ENCODE data around the gene ACTL7A. TPM values are rescaled to one million over a fixed set of nuclear protein-coding genes. Genes with fewer than 3 reads are reported as not detected.

ACTL7A gene
- total RNA-seq, 1 experiment from 2014 or later, result not detected

DNA sequence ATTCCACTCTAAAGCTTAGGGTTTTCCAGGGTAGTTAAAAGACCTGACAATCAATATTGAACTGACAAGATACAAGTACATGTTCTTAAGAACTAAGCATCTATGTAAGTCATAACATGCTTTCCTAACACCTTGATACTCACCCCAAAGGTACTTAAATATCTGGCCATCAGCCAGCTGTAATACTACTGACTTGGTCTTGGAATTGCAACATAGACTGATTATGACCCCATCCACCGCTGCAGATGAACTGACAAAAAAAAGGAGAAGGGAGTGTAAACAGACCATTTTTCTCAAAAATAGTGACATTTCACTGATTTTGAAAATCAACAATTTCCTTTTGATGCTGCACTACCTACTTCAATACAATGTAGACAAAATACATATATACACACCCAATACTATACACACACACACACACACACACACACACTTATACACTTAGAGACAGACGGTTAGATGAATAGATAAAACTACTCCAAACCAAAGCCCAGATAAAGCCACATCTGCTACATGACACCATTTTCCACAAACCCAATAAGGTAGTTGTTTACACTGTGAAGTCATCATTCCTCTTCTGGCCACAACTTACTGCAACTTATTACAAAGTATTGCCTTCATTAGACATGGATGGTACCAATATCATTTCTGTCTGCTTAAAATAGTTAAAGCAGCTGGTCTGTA, 41.5 kb downstream of the ACTL7A start:
- Histone ChIP-seq H4K20me1 (ENCODE audit: insufficient read depth, low read depth, low read length) (no peaks in the 10 kb centered on the region), H3K4me1 (ENCODE audit: low read length) (no peaks in the 10 kb centered on the region), H3K27me3 (ENCODE audit: low read length) (no peaks in the 10 kb centered on the region), H3K27ac (ENCODE audit: low read length) (no peak overlapping the region), H3K4me2 (ENCODE audit: low read depth, low read length, poor library complexity, severe bottlenecking) (no peak overlapping the region), H3K9me3 (ENCODE audit: low read length) (no peaks in the 10 kb centered on the region), H3K9me2 (replicated peaks; ENCODE audit: insufficient read depth, low read length) (no peaks in the 10 kb centered on the region), H2AFZ (ENCODE audit: low read length) (no peak overlapping the region), H3K79me2 (ENCODE audit: low read length) (no peaks in the 10 kb centered on the region), H3K4me3 (ENCODE audit: low read length) (no peak overlapping the region), H3K9ac (ENCODE audit: low read length) (no peak overlapping the region), H3K36me3 (ENCODE audit: insufficient read depth, low read length) (peaks cover 48% of the 10 kb centered on the region; the same call in 1 of the 2 replicates)
- no peak for DNase-seq

DNA sequence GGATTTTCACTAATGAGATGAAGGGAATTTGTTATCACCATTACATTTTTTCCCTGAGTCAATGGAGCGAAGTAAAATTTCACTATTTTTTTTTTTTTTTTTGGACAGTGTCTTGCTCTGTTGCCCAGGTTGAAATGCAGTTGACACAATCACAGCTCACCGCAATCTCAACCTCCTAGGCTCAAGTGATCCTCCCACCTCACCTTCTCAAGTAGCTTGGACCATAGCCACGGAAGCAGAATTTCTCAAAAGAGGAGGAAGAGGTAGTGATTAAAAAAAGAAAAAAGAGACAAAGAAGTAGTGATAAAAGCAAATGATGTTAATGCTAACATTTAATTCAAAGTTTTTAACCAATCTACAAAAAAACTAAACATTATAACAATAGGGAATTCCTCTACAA, 42.1 kb downstream of the ACTL7A start:
- no peaks in the 10 kb centered on the region for H3K27me3 ChIP-seq (ENCODE audit: low read length)
- no peaks in the 10 kb centered on the region for H3K79me2 ChIP-seq (ENCODE audit: low read length)
- no peaks in the 10 kb centered on the region for H3K4me1 ChIP-seq (ENCODE audit: low read length)
- peaks cover 47% of the 10 kb centered on the region; the same call in 1 of the 2 replicates for H3K36me3 ChIP-seq (ENCODE audit: insufficient read depth, low read length)
- no peaks in the 10 kb centered on the region for H3K9me2 ChIP-seq (replicated peaks; ENCODE audit: insufficient read depth, low read length)
- H2AFZ ChIP-seq (ENCODE audit: low read length), result no peak overlapping the region
- H3K9me3 ChIP-seq (ENCODE audit: low read length), result no peaks in the 10 kb centered on the region
- no peak overlapping the region for H3K4me3 ChIP-seq (ENCODE audit: low read length)
- no peak overlapping the region for H3K4me2 ChIP-seq (ENCODE audit: low read depth, low read length, poor library complexity, severe bottlenecking)
- no peak overlapping the region for H3K9ac ChIP-seq (ENCODE audit: low read length)
- H3K27ac ChIP-seq (ENCODE audit: low read length), result no peak overlapping the region
- H4K20me1 ChIP-seq (ENCODE audit: insufficient read depth, low read depth, low read length), result no peaks in the 10 kb centered on the region
- no peak for DNase-seq

DNA sequence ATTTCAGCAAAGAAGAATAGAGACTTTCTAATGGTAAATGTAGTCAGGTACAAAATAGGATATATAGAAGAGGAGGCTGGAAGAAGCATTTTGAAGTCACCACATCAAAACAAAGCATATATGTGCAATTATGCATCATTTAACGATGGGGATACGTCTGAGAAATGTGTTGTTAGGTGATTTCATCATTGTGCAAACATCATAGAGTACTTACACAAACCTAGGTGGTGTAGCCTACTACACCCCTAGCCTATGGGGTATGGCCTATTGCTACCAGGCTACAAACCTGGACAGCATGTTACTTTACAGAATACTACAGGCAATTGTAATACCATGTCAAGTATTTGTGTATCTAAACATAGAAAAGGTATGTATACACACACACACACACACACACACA, 43.4 kb downstream of the ACTL7A start:
- DNase-seq, result no peak
- Histone ChIP-seq H3K9me2 (replicated peaks; ENCODE audit: insufficient read depth, low read length) (no peaks in the 10 kb centered on the region), H3K4me3 (ENCODE audit: low read length) (no peak overlapping the region), H3K79me2 (ENCODE audit: low read length) (no peaks in the 10 kb centered on the region), H3K27me3 (ENCODE audit: low read length) (no peaks in the 10 kb centered on the region), H3K27ac (ENCODE audit: low read length) (no peak overlapping the region), H3K9me3 (ENCODE audit: low read length) (no peaks in the 10 kb centered on the region), H3K4me1 (ENCODE audit: low read length) (no peaks in the 10 kb centered on the region), H3K4me2 (ENCODE audit: low read depth, low read length, poor library complexity, severe bottlenecking) (no peak overlapping the region), H4K20me1 (ENCODE audit: insufficient read depth, low read depth, low read length) (no peaks in the 10 kb centered on the region), H3K9ac (ENCODE audit: low read length) (no peak overlapping the region), H3K36me3 (ENCODE audit: insufficient read depth, low read length) (peaks cover 53% of the 10 kb centered on the region; the same call in 1 of the 2 replicates), H2AFZ (ENCODE audit: low read length) (no peak overlapping the region)

DNA sequence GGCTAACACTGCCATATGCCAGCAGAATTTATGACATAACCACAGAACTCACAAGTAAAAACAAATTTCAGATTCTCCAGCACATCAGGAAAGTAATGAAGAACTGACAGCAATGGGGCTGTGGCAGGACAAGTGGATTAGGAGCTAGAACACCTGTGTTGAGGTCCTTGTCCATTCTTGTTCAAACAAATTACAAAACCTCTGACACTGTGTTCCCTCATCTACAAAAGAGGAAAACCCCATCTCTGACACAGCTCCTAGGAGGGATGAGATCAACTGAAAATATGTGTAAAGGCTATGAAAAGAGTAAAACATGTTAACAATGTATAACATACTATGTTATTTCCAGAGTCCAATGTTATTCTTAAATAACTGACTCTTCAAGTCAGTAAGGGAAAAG, 48.3 kb downstream of the ACTL7A start:
- no peaks in the 10 kb centered on the region for H3K9me3 ChIP-seq (ENCODE audit: low read length)
- no peaks in the 10 kb centered on the region for H3K79me2 ChIP-seq (ENCODE audit: low read length)
- no peak overlapping the region for H2AFZ ChIP-seq (ENCODE audit: low read length)
- peaks cover 32% of the 10 kb centered on the region; the same call in 1 of the 2 replicates for H3K36me3 ChIP-seq (ENCODE audit: insufficient read depth, low read length)
- H3K9me2 ChIP-seq (replicated peaks; ENCODE audit: insufficient read depth, low read length), result no peaks in the 10 kb centered on the region
- no peak overlapping the region for H3K9ac ChIP-seq (ENCODE audit: low read length)
- H3K27me3 ChIP-seq (ENCODE audit: low read length), result no peaks in the 10 kb centered on the region
- no peaks in the 10 kb centered on the region for H3K4me1 ChIP-seq (ENCODE audit: low read length)
- no peaks in the 10 kb centered on the region for H4K20me1 ChIP-seq (ENCODE audit: insufficient read depth, low read depth, low read length)
- no peak overlapping the region for H3K4me3 ChIP-seq (ENCODE audit: low read length)
- H3K27ac ChIP-seq (ENCODE audit: low read length), result no peak overlapping the region
- DNase-seq, result no peak
- H3K4me2 ChIP-seq (ENCODE audit: low read depth, low read length, poor library complexity, severe bottlenecking), result no peak overlapping the region

DNA sequence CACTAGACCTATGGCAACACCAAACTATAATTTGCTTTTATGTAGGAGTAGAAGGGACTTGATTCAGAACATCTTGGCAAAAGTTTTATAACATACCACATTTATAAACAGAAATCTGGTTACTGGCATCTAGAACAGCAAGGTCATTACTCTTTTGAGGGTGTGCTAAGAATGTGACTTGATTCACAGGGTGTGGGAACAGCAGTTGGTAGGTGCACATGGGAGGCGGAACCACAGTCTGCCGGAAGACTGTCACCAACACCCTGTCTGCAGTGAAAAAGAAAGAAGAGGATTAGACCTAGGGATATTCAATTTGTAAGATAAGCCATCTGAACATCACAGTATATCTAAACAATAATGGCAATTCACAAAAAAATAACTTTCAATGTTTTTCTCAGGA, 48.8 kb downstream of the ACTL7A start:
- Histone ChIP-seq H3K9ac (ENCODE audit: low read length) (no peak overlapping the region), H3K4me3 (ENCODE audit: low read length) (no peak overlapping the region), H3K27me3 (ENCODE audit: low read length) (no peaks in the 10 kb centered on the region), H3K27ac (ENCODE audit: low read length) (no peak overlapping the region), H3K4me2 (ENCODE audit: low read depth, low read length, poor library complexity, severe bottlenecking) (no peak overlapping the region), H2AFZ (ENCODE audit: low read length) (no peak overlapping the region), H3K4me1 (ENCODE audit: low read length) (no peaks in the 10 kb centered on the region), H4K20me1 (ENCODE audit: insufficient read depth, low read depth, low read length) (no peaks in the 10 kb centered on the region), H3K9me3 (ENCODE audit: low read length) (no peaks in the 10 kb centered on the region), H3K36me3 (ENCODE audit: insufficient read depth, low read length) (peaks cover 30% of the 10 kb centered on the region; the same call in 1 of the 2 replicates), H3K79me2 (ENCODE audit: low read length) (no peaks in the 10 kb centered on the region), H3K9me2 (replicated peaks; ENCODE audit: insufficient read depth, low read length) (no peaks in the 10 kb centered on the region)
- no peak for DNase-seq

DNA sequence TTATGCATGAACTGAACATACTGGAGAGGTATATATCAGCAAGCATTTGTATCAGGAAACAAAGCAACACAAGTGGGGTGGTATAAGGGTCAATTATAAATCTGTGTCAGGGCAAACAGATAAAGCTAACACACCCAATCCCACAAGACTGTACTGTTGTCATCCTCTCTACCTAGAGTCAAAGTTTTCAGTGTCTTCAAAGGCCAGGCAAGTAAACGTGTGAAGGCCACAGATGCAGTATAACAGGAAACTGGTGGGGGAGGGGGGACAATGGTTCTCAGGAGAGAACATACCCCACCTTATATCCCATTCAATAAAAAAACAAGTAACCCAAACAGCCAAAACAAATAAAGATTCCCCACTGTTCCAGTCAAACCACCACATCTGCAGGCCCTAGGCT, 49.8 kb downstream of the ACTL7A start:
- H3K36me3 ChIP-seq (ENCODE audit: insufficient read depth, low read length), result peaks cover 30% of the 10 kb centered on the region; the same call in 1 of the 2 replicates
- no peak overlapping the region for H3K27ac ChIP-seq (ENCODE audit: low read length)
- H3K27me3 ChIP-seq (ENCODE audit: low read length), result no peaks in the 10 kb centered on the region
- H3K9ac ChIP-seq (ENCODE audit: low read length), result no peak overlapping the region
- no peaks in the 10 kb centered on the region for H3K9me2 ChIP-seq (replicated peaks; ENCODE audit: insufficient read depth, low read length)
- no peaks in the 10 kb centered on the region for H3K9me3 ChIP-seq (ENCODE audit: low read length)
- H2AFZ ChIP-seq (ENCODE audit: low read length), result no peak overlapping the region
- no peaks in the 10 kb centered on the region for H4K20me1 ChIP-seq (ENCODE audit: insufficient read depth, low read depth, low read length)
- no peak for DNase-seq
- H3K4me1 ChIP-seq (ENCODE audit: low read length), result no peaks in the 10 kb centered on the region
- no peak overlapping the region for H3K4me2 ChIP-seq (ENCODE audit: low read depth, low read length, poor library complexity, severe bottlenecking)
- no peak overlapping the region for H3K4me3 ChIP-seq (ENCODE audit: low read length)
- H3K79me2 ChIP-seq (ENCODE audit: low read length), result no peaks in the 10 kb centered on the region

Small RNA genes lying within 50 kb of the gene (small RNA-seq; reads per million reads assigned to genes)
- not detected for gene AL359692.1

Other genes starting within 250 kb of the ACTL7A start
- not detected in 2 replicates for gene ACTL7B, start 6.3 kb upstream of the ACTL7A start, total RNA-seq (2014; rRNA removed; shearing (Covaris generic); ENCODE audit: low replicate concordance)
- 41.4 and 60.3 TPM in 2 replicates for gene ELP1, start 71.9 kb downstream of the ACTL7A start, total RNA-seq (2014; rRNA removed; shearing (Covaris generic); ENCODE audit: low replicate concordance)
- gene ABITRAM, start 72.1 kb downstream of the ACTL7A start, total RNA-seq (2014; rRNA removed; shearing (Covaris generic); ENCODE audit: low replicate concordance), result 9.5 and 22.5 TPM in 2 replicates
- gene CTNNAL1, start 151.2 kb downstream of the ACTL7A start, total RNA-seq (2014; rRNA removed; shearing (Covaris generic); ENCODE audit: low replicate concordance), result 26.8 and 31.4 TPM in 2 replicates